ENCODE results near the gene TRPM3. TPM values are rescaled to one million over a fixed set of nuclear protein-coding genes. Genes with fewer than 3 reads are reported as not detected.

Gene TRPM3
- total RNA-seq, 1 donor from 2014 or later: 0.25 TPM

GRCh38 chr9:71096421-71097108, 24.9 kb downstream of the TRPM3 start:
- Histone ChIP-seq H3K4me1 (no peaks in the 10 kb centered on the region), H3K36me3 (no peaks in the 10 kb centered on the region), H3K27me3 (no peaks in the 10 kb centered on the region), H3K27ac (no peak overlapping the region), H3K4me3 (no peak overlapping the region), H3K9me3 (no peaks in the 10 kb centered on the region)
- no peak for TF ChIP-seq POLR2A (IDR thresholded peaks at IDR 0.05)
- no peak for TF ChIP-seq CTCF (IDR thresholded peaks at IDR 0.05)
- TF ChIP-seq POLR2AphosphoS5 (IDR thresholded peaks at IDR 0.05; ENCODE audit: insufficient read depth in 1 of 2, low read depth in 1 of 2): no peak
- no peak for DNase-seq (ENCODE audit: extremely low spot score in 2 of 2)
- intact Hi-C loops (cut with DNase I): no loop called here

- intact Hi-C loops (cut with DNase I): no loop called here
- H3K36me3 ChIP-seq: no peaks in the 10 kb centered on the region
- no peak for DNase-seq (ENCODE audit: extremely low spot score in 2 of 2)
Measured at GRCh38 chr9:71094708-71095251, 26.6 kb downstream of the TRPM3 start.

GRCh38 chr9:71090896-71091295, 30.5 kb downstream of the TRPM3 start:
- Histone ChIP-seq H3K36me3 (no peaks in the 10 kb centered on the region), H3K4me3 (no peak overlapping the region), H3K9me3 (no peaks in the 10 kb centered on the region), H3K4me1 (no peaks in the 10 kb centered on the region), H3K27me3 (no peaks in the 10 kb centered on the region), H3K27ac (no peak overlapping the region)
- DNase-seq (ENCODE audit: extremely low spot score in 2 of 2): no peak
- TF ChIP-seq POLR2A (IDR thresholded peaks at IDR 0.05) (no peak), CTCF (IDR thresholded peaks at IDR 0.05) (no peak), POLR2AphosphoS5 (IDR thresholded peaks at IDR 0.05; ENCODE audit: insufficient read depth in 1 of 2, low read depth in 1 of 2) (no peak)
- intact Hi-C loops (cut with DNase I): no loop called here

More at GRCh38 chr9:71094708-71095251, 26.6 kb downstream of the TRPM3 start:
- Histone ChIP-seq H3K27me3 (no peaks in the 10 kb centered on the region), H3K27ac (no peak overlapping the region), H3K4me1 (no peaks in the 10 kb centered on the region), H3K9me3 (no peaks in the 10 kb centered on the region), H3K4me3 (no peak overlapping the region)
- TF ChIP-seq POLR2AphosphoS5 (IDR thresholded peaks at IDR 0.05; ENCODE audit: insufficient read depth in 1 of 2, low read depth in 1 of 2) (no peak), CTCF (IDR thresholded peaks at IDR 0.05) (no peak), POLR2A (IDR thresholded peaks at IDR 0.05) (no peak)

DNA sequence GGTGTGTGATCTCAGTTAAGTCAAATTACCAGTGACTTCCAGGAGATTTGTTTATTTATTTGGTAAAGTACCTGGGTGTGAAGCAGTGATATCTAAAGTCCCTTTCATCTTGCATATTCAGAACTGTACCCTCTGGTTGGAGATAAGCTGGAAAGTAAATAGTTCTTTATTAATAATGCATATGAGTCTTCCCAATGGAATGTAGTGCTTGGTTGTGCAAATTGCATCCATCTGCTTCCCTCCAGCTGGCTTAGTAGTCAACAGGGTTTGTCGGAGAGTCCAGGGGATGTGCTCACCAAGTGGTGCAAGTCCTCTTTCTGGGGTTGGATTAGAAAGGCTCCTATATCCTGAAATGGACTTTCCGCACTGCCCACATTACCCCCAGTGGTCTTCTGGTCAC, 42.0 kb downstream of the TRPM3 start:
- no peak for DNase-seq (ENCODE audit: extremely low spot score in 2 of 2)
- Histone ChIP-seq H3K27me3 (no peaks in the 10 kb centered on the region), H3K4me3 (no peak overlapping the region), H3K9me3 (no peaks in the 10 kb centered on the region), H3K36me3 (no peaks in the 10 kb centered on the region), H3K4me1 (no peaks in the 10 kb centered on the region), H3K27ac (no peak overlapping the region)
- TF ChIP-seq CTCF (IDR thresholded peaks at IDR 0.05) (no peak), POLR2AphosphoS5 (IDR thresholded peaks at IDR 0.05; ENCODE audit: insufficient read depth in 1 of 2, low read depth in 1 of 2) (no peak), POLR2A (IDR thresholded peaks at IDR 0.05) (no peak)
- intact Hi-C loops (cut with DNase I): no loop called here

GRCh38 chr9:71076096-71076495, 45.3 kb downstream of the TRPM3 start:
- intact Hi-C loops (cut with DNase I): no loop called here
- TF ChIP-seq POLR2A (IDR thresholded peaks at IDR 0.05) (no peak), CTCF (IDR thresholded peaks at IDR 0.05) (no peak), POLR2AphosphoS5 (IDR thresholded peaks at IDR 0.05; ENCODE audit: insufficient read depth in 1 of 2, low read depth in 1 of 2) (no peak)

More at GRCh38 chr9:71076096-71076495, 45.3 kb downstream of the TRPM3 start:
- no peak for DNase-seq (ENCODE audit: extremely low spot score in 2 of 2)
- Histone ChIP-seq H3K4me1 (no peaks in the 10 kb centered on the region), H3K27ac (no peak overlapping the region), H3K36me3 (no peaks in the 10 kb centered on the region), H3K27me3 (no peaks in the 10 kb centered on the region), H3K4me3 (no peak overlapping the region), H3K9me3 (no peaks in the 10 kb centered on the region)

Data from vagina (tissue), 2 donors.